Ascending aorta (tissue), 2 donors: ENCODE data around the gene FBP1. TPM values are rescaled to one million over a fixed set of nuclear protein-coding genes. Genes with fewer than 3 reads are reported as not detected.

Experiments
- DNase-seq, 2 donors: peaks; one replicate each; pipeline ENCODE4 v3.0.0-alpha.2; 2019; ENCODE audit warnings: low spot score in 2 of 2
- H3K27ac ChIP-seq, 2 donors: fragments of 200-600 bp; sonication (generic); one replicate each; pipeline ENCODE4 v1.5.1; 2016 to 2017; ENCODE audit warnings: mild to moderate bottlenecking in 1 of 2
- H3K27me3 ChIP-seq: fragments of 200-600 bp; sonication (generic); one replicate; pipeline ENCODE4 v1.5.1; 2017
- H3K36me3 ChIP-seq, 2 donors: fragments of 200-600 bp; sonication (generic); one replicate each; pipeline ENCODE4 v1.5.1; 2016
- H3K4me1 ChIP-seq, 2 donors: fragments of 200-600 bp; sonication (generic); one replicate each; pipeline ENCODE4 v1.5.1; 2016 to 2017; ENCODE audit warnings: mild to moderate bottlenecking in 1 of 2
- H3K4me3 ChIP-seq, 2 donors: fragments of 200-600 bp; sonication (generic); one replicate each; pipeline ENCODE4 v1.5.1; 2016 to 2017; ENCODE audit warnings: mild to moderate bottlenecking in 1 of 2
- H3K9me3 ChIP-seq, 2 donors: fragments of 200-600 bp; sonication (generic); one replicate each; pipeline ENCODE4 v1.5.1; 2016
- CTCF ChIP-seq, 3 experiments: fragments of 200-600 bp in 2 of 3; fragments of 450-650 bp in 1 of 3; sonication (generic) in 2 of 3; IDR thresholded peaks; one replicate each; pipeline ENCODE4 v1.5.1; 2016 to 2019; ENCODE audit warnings: antibody characterized with exemption in 3 of 3, mild to moderate bottlenecking in 1 of 3, moderate library complexity in 1 of 3
- intact Hi-C: fragments of 100-400 bp; cut with DNase I; formaldehyde crosslinking; loops from one replicate; pipeline ENCODE4 v1.15.1; 2023
- total RNA-seq: library from RNA; depleted of rRNA; stranded (reverse); fragments of >200 nt; gene quantifications from one replicate; pipeline ENCODE4 v1.1.0, GENCODE V29; 2016

FBP1 gene
- total RNA-seq, 1 donor from 2014 or later: 4.8 TPM

GRCh38 chr9:94645901-94646300 is 6.6 kb upstream of the FBP1 start:
- H3K4me3 ChIP-seq: no peak overlapping the region
- intact Hi-C loops: no loop called here
- no peak overlapping the region for H3K27ac ChIP-seq
- peaks cover 0 to 4% of the 10 kb centered on the region in 2 donors for H3K4me1 ChIP-seq
- no peaks in the 10 kb centered on the region for H3K9me3 ChIP-seq
- DNase-seq: no peak
- H3K27me3 ChIP-seq: no peaks in the 10 kb centered on the region
- no peaks in the 10 kb centered on the region for H3K36me3 ChIP-seq
- no peak for TF ChIP-seq CTCF (IDR thresholded peaks at IDR 0.05)

- no peak overlapping the region for H3K27ac ChIP-seq
- no peak for TF ChIP-seq CTCF (IDR thresholded peaks at IDR 0.05)
- no peaks in the 10 kb centered on the region for H3K27me3 ChIP-seq
- no peaks in the 10 kb centered on the region for H3K9me3 ChIP-seq
- no peak overlapping the region for H3K4me3 ChIP-seq
- no peak for DNase-seq
- H3K4me1 ChIP-seq: peaks cover 0 to 7% of the 10 kb centered on the region in 2 donors
- no peaks in the 10 kb centered on the region for H3K36me3 ChIP-seq
- intact Hi-C loops: no loop called here
Measured at GRCh38 chr9:94644543-94644942, 5.2 kb upstream of the FBP1 start.

GRCh38 chr9:94643741-94644140 is 4.4 kb upstream of the FBP1 start:
- Histone ChIP-seq H3K4me3 (no peak overlapping the region), H3K36me3 (no peaks in the 10 kb centered on the region), H3K9me3 (no peaks in the 10 kb centered on the region), H3K4me1 (peaks cover 0 to 11% of the 10 kb centered on the region in 2 donors), H3K27ac (no peak overlapping the region), H3K27me3 (no peaks in the 10 kb centered on the region)
- no peak for DNase-seq
- TF ChIP-seq CTCF (IDR thresholded peaks at IDR 0.05): no peak
- intact Hi-C loops: no loop called here

- Histone ChIP-seq H3K36me3 (no peaks in the 10 kb centered on the region), H3K4me3 (no peak overlapping the region), H3K27ac (no peak overlapping the region), H3K9me3 (no peaks in the 10 kb centered on the region), H3K4me1 (peaks cover 0 to 11% of the 10 kb centered on the region in 2 donors), H3K27me3 (no peaks in the 10 kb centered on the region)
- TF ChIP-seq CTCF (IDR thresholded peaks at IDR 0.05): no peak
- intact Hi-C loops: no loop called here
- DNase-seq: no peak
Measured at GRCh38 chr9:94643176-94643575, 3.9 kb upstream of the FBP1 start.

GRCh38 chr9:94642501-94642900 is 3.2 kb upstream of the FBP1 start:
- Histone ChIP-seq H3K4me1 (peaks cover 0 to 11% of the 10 kb centered on the region in 2 donors), H3K36me3 (no peaks in the 10 kb centered on the region)
- no peak for DNase-seq

More at GRCh38 chr9:94642501-94642900, 3.2 kb upstream of the FBP1 start:
- Histone ChIP-seq H3K27me3 (no peaks in the 10 kb centered on the region), H3K9me3 (no peaks in the 10 kb centered on the region), H3K27ac (no peak overlapping the region), H3K4me3 (no peak overlapping the region)
- no peak for TF ChIP-seq CTCF (IDR thresholded peaks at IDR 0.05)
- intact Hi-C loops: no loop called here
